H1 (cell line): ENCODE data around the gene ILKAP. TPM values are rescaled to one million over a fixed set of nuclear protein-coding genes. Genes with fewer than 3 reads are reported as not detected.
A peak's percentile ranks its signal among the peaks of the same experiment; 100 is the strongest.

Source experiments
- CTCF ChIA-PET: fragments of 300-600 bp; sonication (Branson Sonifier 250); formaldehyde crosslinking; loops from one replicate; lab custom pipeline; 2021; ENCODE audit not compliant: partially characterized antibody; lab: Charles Lee
- POLR2A ChIA-PET: fragments of 300-600 bp; sonication (Branson Sonifier 250); formaldehyde crosslinking; loops from one replicate; lab custom pipeline; 2021; ENCODE audit warnings: inconsistent platforms; ENCODE audit not compliant: partially characterized antibody; lab: Charles Lee
- DNase-seq, 2 experiments: peaks; one replicate each; pipeline versions ENCODE4 v3.0.0 to v3.0.0-alpha.2; 2010 to 2022; ENCODE audit warnings: low spot score in 2 of 2, low read depth in 1 of 2, mixed read lengths in 1 of 2
- FAIRE-seq: peaks from 2 replicates; lab custom pipeline; 2011; peaks lifted over from hg19 to GRCh38; lab: Jason Lieb, UNC
- H2AFZ ChIP-seq: 2 replicates; pipeline ENCODE4 v1.8.1; 2012; ENCODE audit warnings: low read length, inconsistent platforms
- H2AK5ac ChIP-seq: 2 replicates; pipeline ENCODE4 v1.6.1; 2013; ENCODE audit warnings: low read depth, low read length
- H2BK120ac ChIP-seq: replicated peaks from 2 replicates; pipeline ENCODE3; 2013; ENCODE audit warnings: low read depth, low read length, inconsistent platforms
- H2BK12ac ChIP-seq: 2 replicates; pipeline ENCODE4 v1.6.1; 2013; ENCODE audit warnings: low read depth, low read length
- H2BK15ac ChIP-seq: 2 replicates; pipeline ENCODE4 v1.6.1; 2013; ENCODE audit warnings: low read length
- H2BK20ac ChIP-seq: 2 replicates; pipeline ENCODE4 v1.6.1; 2013; ENCODE audit warnings: low read length
- H2BK5ac ChIP-seq: 2 replicates; pipeline ENCODE4 v1.6.1; 2013; ENCODE audit warnings: low read depth, low read length
- H3K14ac ChIP-seq: 2 replicates; pipeline ENCODE4 v1.6.1; 2013; ENCODE audit warnings: inconsistent platforms; ENCODE audit not compliant: insufficient read length
- H3K18ac ChIP-seq: 2 replicates; pipeline ENCODE4 v1.6.1; 2013; ENCODE audit warnings: low read length; ENCODE audit errors: extremely low read depth
- H3K23ac ChIP-seq: 2 replicates; pipeline ENCODE4 v1.6.1; 2013; ENCODE audit warnings: inconsistent platforms; ENCODE audit not compliant: insufficient read length
- H3K23me2 ChIP-seq: 2 replicates; pipeline ENCODE4 v1.6.1; 2013; ENCODE audit warnings: low read depth, low read length
- H3K27ac ChIP-seq: 2 replicates; pipeline ENCODE4 v1.6.1; 2011; ENCODE audit warnings: low read depth, low read length, inconsistent platforms
- H3K27me3 ChIP-seq, 4 experiments: replicated peaks in 1 of 4; 1 replicate in 1 of 4; 2 replicates in 3 of 4; pipeline versions ENCODE4 v1.6.1 to v1.8.1; 2011 to 2013; ENCODE audit warnings: low read length in 3 of 4, mild to moderate bottlenecking in 3 of 4, inconsistent platforms in 2 of 4, mixed read lengths in 2 of 4, moderate library complexity in 1 of 4; ENCODE audit not compliant: control insufficient read depth in 3 of 4, insufficient read depth in 3 of 4; ENCODE audit errors: extremely low read depth in 1 of 4
- H3K36me3 ChIP-seq, 4 experiments: 2 replicates each; pipeline versions ENCODE4 v1.6.1 to v1.8.1; 2011 to 2013; ENCODE audit warnings: mild to moderate bottlenecking in 4 of 4, low read length in 3 of 4, moderate library complexity in 2 of 4, control low read depth in 1 of 4, inconsistent platforms in 1 of 4; ENCODE audit not compliant: insufficient read depth in 4 of 4, control insufficient read depth in 2 of 4
- H3K4ac ChIP-seq: replicated peaks from 2 replicates; pipeline ENCODE3; 2013; ENCODE audit warnings: low read length, low read depth, mixed read lengths, inconsistent platforms; ENCODE audit not compliant: insufficient read length
- H3K4me1 ChIP-seq, 4 experiments: replicated peaks in 1 of 4; 1 replicate in 1 of 4; 2 replicates in 3 of 4; pipeline versions ENCODE4 v1.6.1 to v1.8.1; 2011 to 2013; ENCODE audit warnings: low read length in 3 of 4, inconsistent platforms in 2 of 4, mixed read lengths in 1 of 4; ENCODE audit not compliant: insufficient read depth in 4 of 4, control insufficient read depth in 3 of 4
- H3K4me2 ChIP-seq, 2 experiments: 2 replicates each; pipeline versions ENCODE4 v1.6.1 to v1.8.1; 2011 to 2013; ENCODE audit warnings: low read depth in 2 of 2, low read length in 2 of 2, control low read depth in 1 of 2, inconsistent platforms in 1 of 2, mild to moderate bottlenecking in 1 of 2; ENCODE audit not compliant: insufficient read depth in 1 of 2
- H3K4me3 ChIP-seq, 4 experiments: fragments of 200-600, 300-600 bp in 1 of 4; sonication (generic), shearing (Covaris generic), sonication (Bioruptor Twin) in 1 of 4; 2 replicates each; pipeline versions ENCODE4 v1.5.1 to v1.8.1; 2011 to 2016; ENCODE audit warnings: low read length in 4 of 4, low read depth in 3 of 4, control low read depth in 2 of 4, inconsistent platforms in 2 of 4, mild to moderate bottlenecking in 2 of 4, mixed read lengths in 1 of 4, moderate library complexity in 1 of 4; ENCODE audit not compliant: insufficient read depth in 2 of 4; ENCODE audit errors: extremely low read depth in 1 of 4
- H3K56ac ChIP-seq: replicated peaks from 2 replicates; pipeline ENCODE3; 2013; ENCODE audit warnings: low read depth, mild to moderate bottlenecking, mixed read lengths, low read length, inconsistent platforms; ENCODE audit not compliant: insufficient read length
- H3K79me1 ChIP-seq: 2 replicates; pipeline ENCODE4 v1.6.1; 2013; ENCODE audit warnings: low read depth, low read length, control low read depth
- H3K79me2 ChIP-seq, 2 experiments: 2 replicates each; pipeline versions ENCODE4 v1.6.1 to v1.8.1; 2012 to 2013; ENCODE audit warnings: low read length in 2 of 2, mild to moderate bottlenecking in 2 of 2, inconsistent platforms in 1 of 2; ENCODE audit not compliant: insufficient read depth in 2 of 2, control insufficient read depth in 1 of 2
- H3K9ac ChIP-seq, 4 experiments: replicated peaks in 1 of 4; 1 replicate in 1 of 4; 2 replicates in 3 of 4; pipeline versions ENCODE4 v1.6.1 to v1.8.1; 2011 to 2013; ENCODE audit warnings: low read depth in 3 of 4, low read length in 3 of 4, control low read depth in 2 of 4, mild to moderate bottlenecking in 2 of 4, moderate library complexity in 2 of 4, inconsistent platforms in 1 of 4; ENCODE audit errors: extremely low read depth in 1 of 4
- H3K9me3 ChIP-seq, 2 experiments: 2 replicates each; pipeline versions ENCODE4 v1.6.1 to v1.8.1; 2012 to 2013; ENCODE audit warnings: mild to moderate bottlenecking in 2 of 2, moderate library complexity in 2 of 2, control low read depth in 1 of 2, inconsistent platforms in 1 of 2, low read depth in 1 of 2, low read length in 1 of 2, mixed read lengths in 1 of 2; ENCODE audit not compliant: insufficient read depth in 2 of 2
- H4K20me1 ChIP-seq, 2 experiments: replicated peaks in 1 of 2; 2 replicates each; pipeline versions ENCODE3 to v1.8.1; 2011 to 2013; ENCODE audit warnings: inconsistent platforms in 2 of 2, low read length in 2 of 2, mild to moderate bottlenecking in 1 of 2; ENCODE audit not compliant: insufficient read depth in 2 of 2, control insufficient read depth in 1 of 2
- H4K5ac ChIP-seq: 2 replicates; pipeline ENCODE4 v1.6.1; 2013; ENCODE audit warnings: low read length, low read depth, mixed read lengths, inconsistent platforms; ENCODE audit not compliant: insufficient read length
- H4K8ac ChIP-seq: 2 replicates; pipeline ENCODE4 v1.8.0; 2013; ENCODE audit warnings: mild to moderate bottlenecking, moderate library complexity, low read length, inconsistent platforms; ENCODE audit not compliant: insufficient read depth; ENCODE audit errors: extremely low read depth
- H4K91ac ChIP-seq: replicated peaks from 2 replicates; pipeline ENCODE3; 2013; ENCODE audit warnings: low read length, mixed read lengths, inconsistent platforms; ENCODE audit not compliant: insufficient read length
- CHD1 ChIP-seq: IDR thresholded peaks from 2 replicates; pipeline ENCODE4 v1.6.1; 2012; ENCODE audit warnings: low read depth, low read length, improper control_type of control experiment
- RAD21 ChIP-seq, 2 experiments: IDR thresholded peaks in 1 of 2; conservative IDR thresholded peaks in 1 of 2; 2 replicates each; pipeline ENCODE4 v1.6.1; 2011; ENCODE audit warnings: low read depth in 2 of 2, low read length in 2 of 2, improper control_type of control experiment in 1 of 2, inconsistent platforms in 1 of 2, mild to moderate bottlenecking in 1 of 2, moderate library complexity in 1 of 2
- WGBS, 2 experiments: shearing (Covaris generic) in 1 of 2; methylation state at CpG; one replicate each; pipeline versions ENCODE4 v1.1.6 to v1.1.7; 2013 to 2015; ENCODE audit warnings: low lambda C conversion rate in 2 of 2, mixed read lengths in 2 of 2, inconsistent platforms in 1 of 2, low coverage in 1 of 2, missing lambda C conversion rate in 1 of 2; ENCODE audit not compliant: insufficient replicate concordance in 2 of 2, insufficient coverage in 1 of 2, insufficient read length in 1 of 2; ENCODE audit errors: extremely low coverage in 1 of 2, missing lambda C conversion rate in 1 of 2; 5-methylcytosine and 5-hydroxymethylcytosine counted together
- polyA plus RNA-seq, 7 experiments: library from polyadenylated mRNA; depleted of rRNA in 3 of 7; stranded (reverse) in 5 of 7; unstranded in 2 of 7; fragments of >200 nt in 5 of 7; fragments of 200-250 nt in 2 of 7; gene quantifications; 1 replicate in 5 of 7; 2 replicates in 1 of 7; 4 replicates in 1 of 7; pipeline versions ENCODE4 v1.2.1 to v1.2.3, GENCODE V29; 2011 to 2013; ENCODE audit warnings: missing spikeins in 2 of 7, mixed read lengths in 2 of 7
- total RNA-seq: library from RNA; stranded (reverse); fragmentation: NEBNext Ultra II Directional; extraction: Animal tissue kit (Norgen Biotek cat#: 25700); gene quantifications from 2 replicates; pipeline ENCODE4 v1.2.1, GENCODE V29; 2021

The ILKAP gene
- total and polyA plus RNA-seq, 2 of the 8 experiments (the other 6 are each of a cell fraction or from before 2014, with no cell fraction given), result 23.5 to 33.8 TPM

GRCh38 chr2:238151628-238152235 is 51.8 kb downstream of the ILKAP start:
- H3K14ac ChIP-seq, result no peak overlapping the region
- no peaks in the 10 kb centered on the region for H3K9me3 ChIP-seq
- peaks cover 0 to 2% (median under 1%) of the 10 kb centered on the region in 4 experiments; a peak in 1 of 7 replicates for H3K27me3 ChIP-seq
- H4K20me1 ChIP-seq, result no peaks in the 10 kb centered on the region
- H3K36me3 ChIP-seq, result no peaks in the 10 kb centered on the region
- H2AFZ ChIP-seq, result 0 out of 2 replicates have a peak overlapping the region, but pooled peaks have one; percentile 40
- H2BK20ac ChIP-seq, result 0 out of 2 replicates have a peak overlapping the region, but pooled peaks have one; percentile 48
- FAIRE-seq (no peak), DNase-seq (peak in 1 of 2 experiments; percentile 73)
- H4K8ac ChIP-seq, result no peak overlapping the region; the same call in 1 of the 2 replicates
- H3K79me2 ChIP-seq, result no peaks in the 10 kb centered on the region
- WGBS, 2 experiments, result 65% methylated on average over 16 of the region's 16 CpGs; no CpG with 5 or more reads in 1 of the 2 experiments
- H2BK15ac ChIP-seq, result 0 out of 2 replicates have a peak overlapping the region, but pooled peaks have one; percentile 46
- H2AK5ac ChIP-seq, result no peak overlapping the region; the same call in 1 of the 2 replicates
- peaks cover 0 to 9% (median 5%) of the 10 kb centered on the region in 4 experiments; a peak in 6 of 7 replicates for H3K4me1 ChIP-seq
- H3K4me2 ChIP-seq, result no peak overlapping the region
- H2BK120ac ChIP-seq, result no peak overlapping the region
- H3K4me3 ChIP-seq, result no peak overlapping the region
- H3K23ac ChIP-seq, result no peak overlapping the region
- H3K56ac ChIP-seq, result no peak overlapping the region
- no peak overlapping the region for H3K27ac ChIP-seq
- ChIA-PET POLR2A (interaction anchor here (1.1 to 1.5 kb wide), 2 partner anchors 9 to 89 kb away, joined by 3 to 7 read pairs; partner anchors contain the start of gene HES6), CTCF (interaction anchor here (0.6 to 6.4 kb wide), 8 partner anchors 9 to 108 kb away, joined by 3 to 72 read pairs (median 3); partner anchors contain the start of gene KLHL30)
- H2BK5ac ChIP-seq, result no peak overlapping the region
- no peak overlapping the region for H3K4ac ChIP-seq
- no peak overlapping the region for H4K5ac ChIP-seq
- H2BK12ac ChIP-seq, result no peak overlapping the region
- H3K79me1 ChIP-seq, result no peaks in the 10 kb centered on the region
- peak overlapping the region; percentile 69 for H4K91ac ChIP-seq
- H3K23me2 ChIP-seq, result no peaks in the 10 kb centered on the region
- no peak overlapping the region; a peak in 1 of 7 replicates for H3K9ac ChIP-seq
- H3K18ac ChIP-seq, result peak overlapping the region; percentile 60; the same call in 1 of the 2 replicates
- TF ChIP-seq CHD1 (no peak), RAD21 (IDR thresholded peaks at IDR 0.05 in 1 of 2, conservative IDR thresholded peaks at IDR 0.05 in 1 of 2; ENCODE audit: low read depth in 2 of 2, low read length in 2 of 2) (no peak)
